Vagina (tissue), 2 donors: ENCODE data around the gene WBP2. TPM values are rescaled to one million over a fixed set of nuclear protein-coding genes. Genes with fewer than 3 reads are reported as not detected.
"Not testable (repeated sequence)": the region's sequence is repeated elsewhere in the genome, so short reads cannot be mapped to it uniquely, and the experiment has no call there.

Source experiments
- DNase-seq, 2 donors: peaks; one replicate each; pipeline ENCODE4 v3.0.0-alpha.2; 2017; ENCODE audit errors: extremely low spot score in 2 of 2
- H3K27ac ChIP-seq: fragments of 200-600 bp; sonication (generic); one replicate; pipeline ENCODE4 v1.5.1; 2019
- H3K27me3 ChIP-seq: fragments of 200-600 bp; sonication (generic); one replicate; pipeline ENCODE4 v1.5.1; 2019
- H3K36me3 ChIP-seq, 2 donors: fragments of 200-600 bp; sonication (generic); one replicate each; pipeline ENCODE4 v1.5.1; 2017 to 2019
- H3K4me1 ChIP-seq: fragments of 200-600 bp; sonication (generic); one replicate; pipeline ENCODE4 v1.5.1; 2019
- H3K4me3 ChIP-seq, 2 donors: fragments of 200-600 bp; sonication (generic); 1 replicate in 1 of 2; 2 replicates in 1 of 2; pipeline ENCODE4 v1.5.1; 2016 to 2019
- H3K9me3 ChIP-seq: fragments of 200-600 bp; sonication (generic); one replicate; pipeline ENCODE4 v1.5.1; 2019
- POLR2A ChIP-seq, 2 donors: fragments of 450-650 bp; IDR thresholded peaks; one replicate each; pipeline ENCODE4 v1.6.1; 2017; ENCODE audit warnings: antibody characterized with exemption in 2 of 2, mild to moderate bottlenecking in 2 of 2, moderate library complexity in 2 of 2
- POLR2AphosphoS5 ChIP-seq, 2 donors: sonication (generic); formaldehyde crosslinking; IDR thresholded peaks; one replicate each; pipeline ENCODE4 v1.9.0; 2017; ENCODE audit warnings: antibody characterized with exemption in 2 of 2, mild to moderate bottlenecking in 2 of 2, low read depth in 1 of 2; ENCODE audit not compliant: insufficient read depth in 1 of 2
- intact Hi-C: fragments of 100-400 bp; cut with DNase I; formaldehyde crosslinking; loops from one replicate; pipeline ENCODE4 v1.15.1; 2023
- total RNA-seq: library from RNA; depleted of rRNA; stranded (reverse); fragments of >200 nt; gene quantifications from one replicate; pipeline ENCODE4 v1.2.3, GENCODE V29; 2016
- TF ChIP-seq, protein P1 (sequence below), 3 experiments: fragments of 450-650 bp in 2 of 3; fragments of 200-600 bp in 1 of 3; sonication (generic) in 1 of 3; IDR thresholded peaks; one replicate each; pipeline ENCODE4 v1.5.1; 2017 to 2019; ENCODE audit warnings: antibody characterized with exemption in 3 of 3, mild to moderate bottlenecking in 2 of 3, moderate library complexity in 2 of 3

WBP2 gene
- total RNA-seq, 1 donor from 2014 or later: 54.3 TPM

DNA sequence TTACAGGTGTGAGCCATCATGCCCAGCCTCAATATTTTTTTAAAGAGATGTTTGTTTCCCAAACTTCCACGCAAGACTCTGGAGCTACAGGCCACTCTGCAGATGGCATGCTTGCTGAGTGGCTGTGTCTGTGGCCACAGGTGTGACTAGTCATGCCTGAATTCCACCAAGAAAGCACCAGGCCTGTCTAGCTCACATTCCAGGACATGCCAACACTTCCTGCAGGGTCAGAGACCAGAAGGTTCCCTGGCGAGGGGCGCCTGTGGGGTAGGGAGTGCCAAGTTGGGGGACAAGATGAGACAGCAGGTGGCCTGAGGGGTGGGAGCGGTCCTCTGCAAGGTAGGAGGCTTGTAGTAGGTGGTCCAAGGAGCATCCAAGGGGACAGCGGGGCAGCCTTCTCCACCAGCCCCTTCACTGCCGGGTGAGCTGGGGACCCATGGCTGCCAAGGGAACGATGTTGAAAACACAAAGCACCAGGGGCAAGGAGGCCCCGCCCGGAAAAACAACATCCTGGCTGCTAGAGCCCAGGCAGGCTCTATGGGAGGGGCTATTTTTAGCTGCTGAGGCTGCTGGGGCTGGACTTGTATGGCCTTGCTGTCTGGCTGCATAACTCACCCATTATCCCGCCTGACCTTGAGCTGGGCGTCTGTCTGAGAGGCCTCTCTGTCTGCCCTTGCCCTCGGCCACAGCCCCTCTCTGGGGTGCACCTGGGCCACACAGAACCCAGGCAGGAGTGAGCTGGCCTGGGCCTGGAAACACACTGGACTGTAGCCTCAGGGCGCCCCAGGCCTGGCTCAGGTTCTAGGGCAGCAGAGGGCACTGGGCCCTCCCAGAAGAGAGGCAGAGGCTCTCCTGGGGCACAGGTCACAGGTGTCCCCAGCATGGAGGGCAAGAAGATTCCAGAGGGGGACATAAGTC is 17.6 kb upstream of the WBP2 start:
- TF ChIP-seq POLR2AphosphoS5 (IDR thresholded peaks at IDR 0.05; ENCODE audit: insufficient read depth in 1 of 2, low read depth in 1 of 2) (peak; percentile 77 to 89), POLR2A (IDR thresholded peaks at IDR 0.05) (no peak)
- Histone ChIP-seq H3K4me1 (peaks cover 78% of the 10 kb centered on the region), H3K36me3 (peaks cover 0 to 22% of the 10 kb centered on the region in 2 donors), H3K27me3 (no peaks in the 10 kb centered on the region), H3K9me3 (no peaks in the 10 kb centered on the region), H3K4me3 (peak overlapping the region in 1 of 2 donors; percentile 14), H3K27ac (peak overlapping the region; percentile 99)
- intact Hi-C loops: loop anchor here (10.0 kb wide), 1 partner anchor 108 kb away; the partner anchor contains the start of gene GALK1
- DNase-seq: peak in 1 of 2 donors; percentile 85

- H3K4me1 ChIP-seq: peaks cover 64% of the 10 kb centered on the region
- not testable (repeated sequence) for H3K27me3 ChIP-seq, H3K9me3 ChIP-seq, DNase-seq
- peak overlapping the region; percentile 9 to 21 for H3K4me3 ChIP-seq
- peak overlapping the region; percentile 89 for H3K27ac ChIP-seq
- intact Hi-C loops: loop anchor here (10.0 kb wide), 1 partner anchor 105 kb away; the partner anchor contains the start of gene GALK1
- peaks cover 0 to 16% of the 10 kb centered on the region in 2 donors for H3K36me3 ChIP-seq
Observed at GRCh38 chr17:75870228-75870627, 15.1 kb upstream of the WBP2 start.

- Histone ChIP-seq H3K9me3 (no peaks in the 10 kb centered on the region), H3K4me1 (peaks cover 64% of the 10 kb centered on the region), H3K36me3 (peaks cover 0 to 9% of the 10 kb centered on the region in 2 donors), H3K4me3 (peak overlapping the region; percentile 9 to 21), H3K27me3 (no peaks in the 10 kb centered on the region), H3K27ac (peak overlapping the region; percentile 89)
- DNase-seq: no peak
- TF ChIP-seq POLR2A (IDR thresholded peaks at IDR 0.05): no peak
- peak; percentile 15 to 65 for TF ChIP-seq POLR2AphosphoS5 (IDR thresholded peaks at IDR 0.05; ENCODE audit: insufficient read depth in 1 of 2, low read depth in 1 of 2)
- intact Hi-C loops: loop anchor here (1.0 to 10.0 kb wide), 3 partner anchors 8 to 765 kb away; partner anchors contain the start of genes ARMC7 and GALK1
Observed at GRCh38 chr17:75869282-75870141, 14.4 kb upstream of the WBP2 start.

DNA sequence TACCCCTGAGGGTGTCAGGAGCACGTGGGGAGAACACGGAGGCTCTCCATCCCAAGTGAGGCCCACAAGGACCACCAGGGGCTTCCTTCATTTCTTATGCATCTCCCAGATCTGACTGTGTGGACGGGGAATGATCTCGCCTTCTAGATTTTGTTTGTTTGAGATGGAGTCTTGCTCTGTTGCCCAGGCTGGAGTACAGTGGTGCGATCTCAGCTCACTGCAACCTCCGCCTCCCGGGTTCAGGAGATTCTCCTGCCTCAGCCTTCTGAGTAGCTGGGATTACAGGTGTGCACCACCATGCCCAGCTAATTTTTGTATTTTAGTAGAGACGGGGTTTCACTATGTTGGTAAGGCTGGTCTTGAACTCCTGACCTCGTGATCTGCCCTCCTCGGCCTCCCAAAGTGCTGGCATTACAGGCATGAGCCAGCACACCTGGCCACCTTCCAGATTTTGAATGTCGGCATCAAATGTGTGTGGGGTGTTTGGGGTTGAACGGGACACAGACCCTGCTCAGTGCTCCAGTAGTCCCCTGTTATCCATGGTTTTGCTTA is 13.7 kb upstream of the WBP2 start:
- not testable (repeated sequence) for DNase-seq, H3K27me3 ChIP-seq, H3K9me3 ChIP-seq, H3K36me3 ChIP-seq
- Histone ChIP-seq H3K27ac (peak overlapping the region; percentile 89), H3K4me1 (peaks cover 64% of the 10 kb centered on the region), H3K4me3 (peak overlapping the region in 1 of 2 donors; percentile 21)
- intact Hi-C loops: loop anchor here (1.0 to 10.0 kb wide), 2 partner anchors 8 to 764 kb away; partner anchors contain the start of gene ARMC7

GRCh38 chr17:75865404-75866188 is 10.5 kb upstream of the WBP2 start:
- H3K4me1 ChIP-seq: peaks cover 63% of the 10 kb centered on the region
- intact Hi-C loops: loop anchor here (10.0 kb wide), 1 partner anchor 761 kb away; the partner anchor contains the start of gene ARMC7
- H3K4me3 ChIP-seq, H3K36me3 ChIP-seq, DNase-seq, H3K9me3 ChIP-seq, H3K27me3 ChIP-seq: not testable (repeated sequence)
- peak overlapping the region; percentile 75 for H3K27ac ChIP-seq

DNA sequence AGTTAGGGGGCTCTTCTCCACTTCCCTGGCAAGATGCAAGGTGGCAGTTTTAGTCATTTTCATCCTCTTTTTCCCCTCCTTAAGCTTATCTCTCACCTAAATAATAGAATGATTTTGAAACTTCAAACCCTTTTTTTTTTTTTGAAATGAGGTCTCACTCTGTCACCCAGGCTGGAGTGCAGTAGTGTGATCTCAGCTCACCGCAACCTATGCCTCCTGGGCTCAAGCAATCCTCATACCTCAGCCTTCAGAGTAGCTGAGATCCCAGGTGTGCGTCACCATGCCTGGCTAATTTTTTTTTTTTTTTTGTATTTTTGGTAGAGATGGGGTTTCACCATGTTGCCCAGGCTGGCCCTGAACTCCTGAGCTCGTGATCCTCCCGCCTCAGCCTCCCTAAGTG is 9.8 kb upstream of the WBP2 start:
- H3K9me3 ChIP-seq, H3K27me3 ChIP-seq, DNase-seq, H3K4me3 ChIP-seq, H3K36me3 ChIP-seq: not testable (repeated sequence)
- intact Hi-C loops: loop anchor here (10.0 kb wide), 1 partner anchor 760 kb away; the partner anchor contains the start of gene ARMC7
- TF ChIP-seq POLR2AphosphoS5 (IDR thresholded peaks at IDR 0.05; ENCODE audit: insufficient read depth in 1 of 2, low read depth in 1 of 2): peak in 1 of 2 donors; percentile 1
- H3K4me1 ChIP-seq: peaks cover 55% of the 10 kb centered on the region
- peak overlapping the region; percentile 75 for H3K27ac ChIP-seq

- H3K4me3 ChIP-seq: no peak overlapping the region
- H3K4me1 ChIP-seq: peaks cover 51% of the 10 kb centered on the region
Observed at GRCh38 chr17:75864448-75864871, 9.3 kb upstream of the WBP2 start.

More at GRCh38 chr17:75864448-75864871, 9.3 kb upstream of the WBP2 start:
- TF ChIP-seq, protein P1, sequence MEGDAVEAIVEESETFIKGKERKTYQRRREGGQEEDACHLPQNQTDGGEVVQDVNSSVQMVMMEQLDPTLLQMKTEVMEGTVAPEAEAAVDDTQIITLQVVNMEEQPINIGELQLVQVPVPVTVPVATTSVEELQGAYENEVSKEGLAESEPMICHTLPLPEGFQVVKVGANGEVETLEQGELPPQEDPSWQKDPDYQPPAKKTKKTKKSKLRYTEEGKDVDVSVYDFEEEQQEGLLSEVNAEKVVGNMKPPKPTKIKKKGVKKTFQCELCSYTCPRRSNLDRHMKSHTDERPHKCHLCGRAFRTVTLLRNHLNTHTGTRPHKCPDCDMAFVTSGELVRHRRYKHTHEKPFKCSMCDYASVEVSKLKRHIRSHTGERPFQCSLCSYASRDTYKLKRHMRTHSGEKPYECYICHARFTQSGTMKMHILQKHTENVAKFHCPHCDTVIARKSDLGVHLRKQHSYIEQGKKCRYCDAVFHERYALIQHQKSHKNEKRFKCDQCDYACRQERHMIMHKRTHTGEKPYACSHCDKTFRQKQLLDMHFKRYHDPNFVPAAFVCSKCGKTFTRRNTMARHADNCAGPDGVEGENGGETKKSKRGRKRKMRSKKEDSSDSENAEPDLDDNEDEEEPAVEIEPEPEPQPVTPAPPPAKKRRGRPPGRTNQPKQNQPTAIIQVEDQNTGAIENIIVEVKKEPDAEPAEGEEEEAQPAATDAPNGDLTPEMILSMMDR (IDR thresholded peaks at IDR 0.05): no peak
- TF ChIP-seq POLR2AphosphoS5 (IDR thresholded peaks at IDR 0.05; ENCODE audit: insufficient read depth in 1 of 2, low read depth in 1 of 2) (peak; percentile 63 to 79), POLR2A (IDR thresholded peaks at IDR 0.05) (no peak)
- H3K9me3 ChIP-seq: no peaks in the 10 kb centered on the region
- no peaks in the 10 kb centered on the region for H3K36me3 ChIP-seq
- peak in 1 of 2 donors; percentile 93 for DNase-seq
- H3K27me3 ChIP-seq: no peaks in the 10 kb centered on the region
- H3K27ac ChIP-seq: peak overlapping the region; percentile 75
- intact Hi-C loops: loop anchor here (10.0 kb wide), 1 partner anchor 760 kb away; the partner anchor contains the start of gene ARMC7
